DOHH2 (cell line): ENCODE data around the gene LHFPL6.

Source experiments
- H3F3A ChIP-seq: fragments of 200-600 bp; sonication (generic), shearing (Covaris generic); 2 replicates; pipeline ENCODE4 v1.6.0; 2016; ENCODE audit warnings: antibody characterized with exemption, mild to moderate bottlenecking; ENCODE audit not compliant: control insufficient read depth, insufficient read depth
- H3K27ac ChIP-seq: fragments of 200-600 bp; sonication (generic); 2 replicates; pipeline ENCODE4 v1.5.1; 2014; ENCODE audit warnings: low read depth, mild to moderate bottlenecking, low read length, moderate library complexity
- H3K27me3 ChIP-seq: fragments of 200-600 bp; sonication (generic); 2 replicates; pipeline ENCODE4 v1.6.1; 2014; ENCODE audit warnings: mild to moderate bottlenecking, low read length, mixed read lengths; ENCODE audit not compliant: control insufficient read depth
- H3K36me3 ChIP-seq: fragments of 200-600 bp; sonication (generic); 2 replicates; pipeline ENCODE4 v1.6.1; 2014; ENCODE audit warnings: mild to moderate bottlenecking, low read length, moderate library complexity, mixed read lengths; ENCODE audit not compliant: control insufficient read depth
- H3K4me1 ChIP-seq: fragments of 200-600 bp; sonication (generic); 2 replicates; pipeline ENCODE4 v1.6.1; 2014; ENCODE audit warnings: mild to moderate bottlenecking, low read length, mixed read lengths; ENCODE audit not compliant: control insufficient read depth
- H3K4me2 ChIP-seq: fragments of 200-600 bp; sonication (generic); 2 replicates; pipeline ENCODE4 v1.6.0; 2014; ENCODE audit warnings: mild to moderate bottlenecking, low read length, moderate library complexity
- H3K4me3 ChIP-seq: fragments of 200-600 bp; sonication (generic); 2 replicates; pipeline ENCODE4 v1.5.1; 2014; ENCODE audit warnings: mild to moderate bottlenecking, low read length, mixed read lengths
- H3K79me2 ChIP-seq: fragments of 200-600 bp; sonication (generic); 2 replicates; pipeline ENCODE4 v1.6.1; 2014; ENCODE audit warnings: mild to moderate bottlenecking, low read length, mixed read lengths; ENCODE audit not compliant: control insufficient read depth
- H3K9me2 ChIP-seq: fragments of 200-600 bp; sonication (generic); replicated peaks from 2 replicates; pipeline ENCODE4 v1.6.1; 2014; ENCODE audit warnings: mild to moderate bottlenecking, low read length, mixed read lengths; ENCODE audit not compliant: control insufficient read depth
- H3K9me3 ChIP-seq: fragments of 200-600 bp; sonication (generic); 2 replicates; pipeline ENCODE4 v1.6.1; 2014; ENCODE audit warnings: antibody characterized with exemption, low read length, mixed read lengths; ENCODE audit not compliant: control insufficient read depth, insufficient read depth
- H4K20me1 ChIP-seq: fragments of 200-600 bp; sonication (generic); 2 replicates; pipeline ENCODE4 v1.6.0; 2014; ENCODE audit warnings: low read depth, mild to moderate bottlenecking, antibody characterized with exemption, low read length, moderate library complexity; ENCODE audit not compliant: control insufficient read depth, insufficient read depth
- CTCF ChIP-seq: fragments of 200-600 bp; sonication (generic); IDR thresholded peaks from one replicate; pipeline ENCODE4 v1.5.1; 2014; ENCODE audit warnings: antibody characterized with exemption, mild to moderate bottlenecking, low read depth, low read length; ENCODE audit not compliant: poor library complexity, severe bottlenecking
- EZH2phosphoT487 ChIP-seq: fragments of 200-600 bp; sonication (generic); IDR thresholded peaks from 2 replicates; pipeline ENCODE4 v1.6.1; 2017; ENCODE audit warnings: borderline replicate concordance, mild to moderate bottlenecking, antibody characterized with exemption, low read length, moderate library complexity, mixed read lengths

LHFPL6 gene

GRCh38 chr13:39311619-39312018 lies 291.4 kb downstream of the LHFPL6 start:
- no peak overlapping the region for H3K4me2 ChIP-seq
- no peaks in the 10 kb centered on the region for H3K9me3 ChIP-seq
- no peaks in the 10 kb centered on the region for H3K36me3 ChIP-seq
- H4K20me1 ChIP-seq: no peaks in the 10 kb centered on the region
- TF ChIP-seq EZH2phosphoT487: no peak
- TF ChIP-seq CTCF: no peak
- no peaks in the 10 kb centered on the region for H3K27me3 ChIP-seq
- H3K4me1 ChIP-seq: peaks cover 5% of the 10 kb centered on the region; the same call in 1 of the 2 replicates
- no peaks in the 10 kb centered on the region for H3K79me2 ChIP-seq
- H3K9me2 ChIP-seq: no peaks in the 10 kb centered on the region
- H3K27ac ChIP-seq: no peak overlapping the region
- H3F3A ChIP-seq: no peaks in the 10 kb centered on the region
- no peak overlapping the region for H3K4me3 ChIP-seq

GRCh38 chr13:39310961-39311360 lies 292.0 kb downstream of the LHFPL6 start:
- Histone ChIP-seq H3K9me2 (no peaks in the 10 kb centered on the region), H3K79me2 (no peaks in the 10 kb centered on the region), H3K9me3 (no peaks in the 10 kb centered on the region), H4K20me1 (no peaks in the 10 kb centered on the region), H3K4me3 (no peak overlapping the region), H3K4me1 (peaks cover 5% of the 10 kb centered on the region; the same call in 1 of the 2 replicates), H3F3A (no peaks in the 10 kb centered on the region), H3K27ac (no peak overlapping the region), H3K36me3 (no peaks in the 10 kb centered on the region), H3K27me3 (no peaks in the 10 kb centered on the region), H3K4me2 (no peak overlapping the region)
- TF ChIP-seq EZH2phosphoT487: no peak
- no peak for TF ChIP-seq CTCF

- Histone ChIP-seq H3K4me3 (no peak overlapping the region), H3K4me1 (peaks cover 5% of the 10 kb centered on the region; the same call in 1 of the 2 replicates), H3K27me3 (no peaks in the 10 kb centered on the region), H3K9me3 (no peaks in the 10 kb centered on the region), H3K9me2 (no peaks in the 10 kb centered on the region), H3K36me3 (no peaks in the 10 kb centered on the region), H3K79me2 (no peaks in the 10 kb centered on the region), H4K20me1 (no peaks in the 10 kb centered on the region), H3F3A (no peaks in the 10 kb centered on the region), H3K27ac (no peak overlapping the region), H3K4me2 (0 out of 2 replicates have a peak overlapping the region, but pooled peaks have one; percentile 9)
- TF ChIP-seq EZH2phosphoT487 (no peak), CTCF (no peak)
Measured at GRCh38 chr13:39306639-39307589, 296.1 kb downstream of the LHFPL6 start.
